Aorta (tissue), 4 donors: Measurements from ENCODE around the gene RANBP10. TPM values are rescaled to one million over a fixed set of nuclear protein-coding genes. Genes with fewer than 3 reads are reported as not detected.

Experiments used
- polyA plus RNA-seq, 2 donors: library from polyadenylated mRNA; stranded (reverse); fragments of 200-250 nt; gene quantifications; one replicate each; pipeline ENCODE4 v1.2.3, GENCODE V29; 2013
- total RNA-seq, 2 donors: library from RNA; stranded (reverse); fragmentation: NEBNext Ultra II Directional; extraction: Animal tissue kit (Norgen Biotek cat#: 25700); gene quantifications; one replicate each; pipeline ENCODE4 v1.2.1, GENCODE V29; 2021
- donor health status: healthy with polysubstance abuse.
- donor health status: Bipolar disorder and iron deficiency.
- donor health status: DM: no; HTN: no; CAD: no.
- donor health status: DM: yes; HTN: yes; CAD: no.

The RANBP10 gene
- total and polyA plus RNA-seq, 4 donors = 5.5 to 21.6 (median 14.8) TPM

Other genes with a start within 250 kb of the RANBP10 start
- gene CTCF, start 244.0 kb downstream of the RANBP10 start, total RNA-seq = 10 to 100 TPM; 28.5 to 35.8 TPM
- 10 to 100 TPM; 16.5 to 25.8 TPM for gene CTCF, start 244.0 kb downstream of the RANBP10 start, polyA plus RNA-seq
- gene CARMIL2, start 161.4 kb downstream of the RANBP10 start, total RNA-seq = 1 to 10 TPM; 3.0 to 4.0 TPM
- gene CARMIL2, start 161.4 kb downstream of the RANBP10 start, polyA plus RNA-seq = 1 to 10 TPM in 1 of 2 donors, under 1 TPM in 1; 0.13 to 3.7 TPM
- 10 to 100 TPM; 15.7 to 21.9 TPM for gene ACD, start 146.3 kb downstream of the RANBP10 start, total RNA-seq
- gene ACD, start 146.3 kb downstream of the RANBP10 start, polyA plus RNA-seq = 10 to 100 TPM in 1 of 2 donors, 1 to 10 TPM in 1; 7.0 to 34.6 TPM
- gene PARD6A, start 145.6 kb downstream of the RANBP10 start, total RNA-seq = 1 to 10 TPM; 3.9 to 5.3 TPM
- gene PARD6A, start 145.6 kb downstream of the RANBP10 start, polyA plus RNA-seq = 1 to 10 TPM; 5.9 to 7.8 TPM
- 10 to 100 TPM in 1 of 2 donors, 1 to 10 TPM in 1; 9.7 to 15.2 TPM for gene ENKD1, start 139.8 kb downstream of the RANBP10 start, total RNA-seq
- 10 to 100 TPM; 13.3 to 73.8 TPM for gene ENKD1, start 139.8 kb downstream of the RANBP10 start, polyA plus RNA-seq
- gene C16orf86, start 139.7 kb downstream of the RANBP10 start, total RNA-seq = 1 to 10 TPM; 2.6 to 7.9 TPM
- 10 to 100 TPM in 1 of 2 donors, 1 to 10 TPM in 1; 3.1 to 14.4 TPM for gene C16orf86, start 139.7 kb downstream of the RANBP10 start, polyA plus RNA-seq
- gene GFOD2, start 87.2 kb downstream of the RANBP10 start, total RNA-seq = 10 to 100 TPM; 18.7 to 27.3 TPM
- 1 to 10 TPM; 7.4 to 8.5 TPM for gene GFOD2, start 87.2 kb downstream of the RANBP10 start, polyA plus RNA-seq
- 1 to 10 TPM in 1 of 2 donors, under 1 TPM in 1; 0.84 to 1.1 TPM for gene TSNAXIP1, start 329 bp upstream of the RANBP10 start, total RNA-seq
- 1 to 10 TPM in 1 of 2 donors, not detected in 1; 7.3 TPM for gene TSNAXIP1, start 329 bp upstream of the RANBP10 start, polyA plus RNA-seq
- 10 to 100 TPM; 21.5 to 24.7 TPM for gene THAP11, start 35.8 kb upstream of the RANBP10 start, total RNA-seq
- gene THAP11, start 35.8 kb upstream of the RANBP10 start, polyA plus RNA-seq = 10 to 100 TPM; 18.0 to 18.6 TPM
- gene NUTF2, start 40.4 kb upstream of the RANBP10 start, total RNA-seq = 10 to 100 TPM; 80.7 to 88.2 TPM
- gene NUTF2, start 40.4 kb upstream of the RANBP10 start, polyA plus RNA-seq = 100 to 1,000 TPM in 1 of 2 donors, 10 to 100 TPM in 1; 95.4 to 130 TPM
- gene CENPT, start 41.1 kb upstream of the RANBP10 start, total RNA-seq = 10 to 100 TPM; 39.8 to 57.9 TPM
- 100 to 1,000 TPM in 1 of 2 donors, 10 to 100 TPM in 1; 28.3 to 168 TPM for gene CENPT, start 41.1 kb upstream of the RANBP10 start, polyA plus RNA-seq
- gene EDC4, start 66.5 kb upstream of the RANBP10 start, total RNA-seq = 10 to 100 TPM; 46.9 to 53.2 TPM
- 10 to 100 TPM; 14.4 to 66.4 TPM for gene EDC4, start 66.5 kb upstream of the RANBP10 start, polyA plus RNA-seq
- gene NRN1L, start 78.3 kb upstream of the RANBP10 start, total RNA-seq = 1 to 10 TPM in 1 of 2 donors, not detected in 1; 2.1 TPM
- gene NRN1L, start 78.3 kb upstream of the RANBP10 start, polyA plus RNA-seq = 1 to 10 TPM; 1.5 to 3.2 TPM
- 10 to 100 TPM; 29.6 to 30.4 TPM for gene PSKH1, start 86.7 kb upstream of the RANBP10 start, total RNA-seq
- gene PSKH1, start 86.7 kb upstream of the RANBP10 start, polyA plus RNA-seq = 10 to 100 TPM; 15.2 to 16.2 TPM
- gene CTRL, start 125.3 kb upstream of the RANBP10 start, total RNA-seq = under 1 TPM; 0.84 to 0.90 TPM
- 1 to 10 TPM in 1 of 2 donors, not detected in 1; 3.5 TPM for gene CTRL, start 125.3 kb upstream of the RANBP10 start, polyA plus RNA-seq
- gene PSMB10, start 130.3 kb upstream of the RANBP10 start, total RNA-seq = 10 to 100 TPM; 27.7 to 39.1 TPM
- 10 to 100 TPM; 52.3 to 84.3 TPM for gene PSMB10, start 130.3 kb upstream of the RANBP10 start, polyA plus RNA-seq
- gene LCAT, start 137.6 kb upstream of the RANBP10 start, total RNA-seq = 10 to 100 TPM; 43.9 to 47.8 TPM
- 100 to 1,000 TPM in 1 of 2 donors, 10 to 100 TPM in 1; 10.6 to 178 TPM for gene LCAT, start 137.6 kb upstream of the RANBP10 start, polyA plus RNA-seq
- 100 to 1,000 TPM; 125 to 139 TPM for gene SLC12A4, start 162.1 kb upstream of the RANBP10 start, total RNA-seq
- 10 to 100 TPM; 15.8 to 87.0 TPM for gene SLC12A4, start 162.1 kb upstream of the RANBP10 start, polyA plus RNA-seq
- not detected for gene DPEP3, start 173.9 kb upstream of the RANBP10 start, total RNA-seq
- gene DPEP3, start 173.9 kb upstream of the RANBP10 start, polyA plus RNA-seq = not detected
- gene DPEP2, start 192.9 kb upstream of the RANBP10 start, total RNA-seq = 10 to 100 TPM in 1 of 2 donors, 1 to 10 TPM in 1; 1.7 to 10.4 TPM
- 1 to 10 TPM; 1.0 to 2.1 TPM for gene DPEP2, start 192.9 kb upstream of the RANBP10 start, polyA plus RNA-seq
- not detected for gene DPEP2NB, start 209.4 kb upstream of the RANBP10 start, total RNA-seq
- not detected for gene DPEP2NB, start 209.4 kb upstream of the RANBP10 start, polyA plus RNA-seq
- gene DDX28, start 216.7 kb upstream of the RANBP10 start, total RNA-seq = 1 to 10 TPM; 4.3 to 5.3 TPM
- gene DDX28, start 216.7 kb upstream of the RANBP10 start, polyA plus RNA-seq = 1 to 10 TPM; 3.6 to 4.8 TPM
- 10 to 100 TPM in 1 of 2 donors, 1 to 10 TPM in 1; 5.4 to 13.1 TPM for gene DUS2, start 216.7 kb upstream of the RANBP10 start, total RNA-seq
- 1 to 10 TPM; 3.0 to 8.9 TPM for gene DUS2, start 216.7 kb upstream of the RANBP10 start, polyA plus RNA-seq